ENCODE data around the gene RNF31. TPM values are rescaled to one million over a fixed set of nuclear protein-coding genes. Genes with fewer than 3 reads are reported as not detected.

RNF31 gene
- total and polyA plus RNA-seq, 2 of the 13 experiments (the other 11 are each of a cell fraction or from before 2014, with no cell fraction given), result 48.2 to 86.8 TPM

DNA sequence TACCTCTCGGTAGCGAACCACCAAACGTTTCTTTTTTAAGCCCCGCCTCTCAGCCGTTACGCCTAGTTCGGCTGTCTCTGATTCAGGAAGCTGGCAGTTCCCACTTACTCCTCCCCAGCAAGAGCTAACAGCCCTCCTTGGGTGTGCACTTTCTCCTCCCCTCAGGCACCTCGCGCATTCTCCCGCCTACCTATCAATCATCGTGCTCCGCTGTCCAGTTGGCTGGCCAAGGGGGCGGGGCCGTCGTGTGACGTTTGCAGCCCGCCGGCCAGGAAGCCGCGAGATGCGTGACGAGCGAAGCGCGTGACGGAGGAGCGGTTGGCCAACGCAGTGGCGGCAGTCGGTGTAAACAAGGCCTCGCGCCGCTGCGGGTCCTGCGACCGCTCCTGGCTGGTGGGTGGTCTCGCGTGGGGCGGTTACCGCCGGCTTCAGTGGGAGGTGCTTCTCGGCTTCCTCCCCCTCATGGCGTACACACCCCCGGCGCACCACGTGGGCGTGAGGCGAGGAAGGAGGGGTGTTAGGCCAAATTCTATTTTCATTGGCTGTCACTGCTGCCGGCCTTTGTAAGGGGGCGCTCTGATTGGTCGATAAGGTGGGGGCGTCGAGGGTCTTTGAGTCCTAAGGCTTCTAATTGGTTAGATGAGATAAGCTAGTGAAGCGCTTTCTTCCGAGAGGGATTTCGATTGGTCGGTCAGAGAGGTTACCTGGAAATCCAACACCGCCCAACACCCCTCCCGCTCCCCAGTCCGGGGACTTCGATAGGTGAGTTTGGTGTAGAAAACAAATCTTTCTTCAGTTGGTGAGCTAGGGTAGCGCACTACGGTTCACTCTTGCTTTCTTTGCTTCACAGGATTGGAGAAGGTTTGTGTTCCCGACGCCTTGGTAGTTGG, 32.5 kb upstream of the RNF31 start, which contains the start of the genes DCAF11 and NRL (continued):
- TF ChIP-seq, protein P1, sequence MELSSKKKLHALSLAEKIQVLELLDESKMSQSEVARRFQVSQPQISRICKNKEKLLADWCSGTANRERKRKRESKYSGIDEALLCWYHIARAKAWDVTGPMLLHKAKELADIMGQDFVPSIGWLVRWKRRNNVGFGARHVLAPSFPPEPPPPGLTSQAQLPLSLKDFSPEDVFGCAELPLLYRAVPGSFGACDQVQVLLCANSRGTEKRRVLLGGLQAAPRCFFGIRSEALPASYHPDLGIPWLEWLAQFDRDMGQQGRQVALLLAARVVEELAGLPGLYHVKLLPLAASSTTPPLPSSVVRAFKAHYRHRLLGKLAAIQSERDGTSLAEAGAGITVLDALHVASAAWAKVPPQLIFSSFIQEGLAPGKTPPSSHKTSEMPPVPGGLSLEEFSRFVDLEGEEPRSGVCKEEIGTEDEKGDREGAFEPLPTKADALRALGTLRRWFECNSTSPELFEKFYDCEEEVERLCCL (CRISPR knock-in tag; IDR thresholded peaks at IDR 0.05; ENCODE audit: borderline replicate concordance), result peak; percentile 94
- TF ChIP-seq ZNF546 (CRISPR knock-in tag; conservative IDR thresholded peaks at IDR 0.05) (peak; percentile 94), ZNF678 (CRISPR knock-in tag; IDR thresholded peaks at IDR 0.05) (peak; percentile 91; the same call in 1 of the 2 replicates), FOSL1 (CRISPR knock-in tag; IDR thresholded peaks at IDR 0.05; ENCODE audit: borderline replicate concordance) (no peak), ZFP62 (CRISPR knock-in tag; IDR thresholded peaks at IDR 0.05) (no peak), ZNF441 (CRISPR knock-in tag; IDR thresholded peaks at IDR 0.05; ENCODE audit: borderline replicate concordance) (peak; percentile 78), PCBP1 (IDR thresholded peaks at IDR 0.05; ENCODE audit: borderline replicate concordance, low read depth, low read length) (peak; percentile 93), FOXP1 (IDR thresholded peaks at IDR 0.05) (no peak; the same call in 1 of the 2 replicates), FOXP1 (CRISPR knock-in tag; IDR thresholded peaks at IDR 0.05) (peak; percentile 5; the same call in 1 of the 2 replicates), ONECUT2 (CRISPR knock-in tag; IDR thresholded peaks at IDR 0.05) (peak; percentile 31; the same call in 1 of the 2 replicates), ZNF367 (CRISPR knock-in tag; IDR thresholded peaks at IDR 0.05; ENCODE audit: borderline replicate concordance) (no peak; the same call in 1 of the 2 replicates), HNRNPK (IDR thresholded peaks at IDR 0.05; ENCODE audit: low read depth, low read length, poor library complexity, severe bottlenecking) (peak; percentile 78), PHF21A (CRISPR knock-in tag; IDR thresholded peaks at IDR 0.05) (no peak), TBP (CRISPR knock-in tag; IDR thresholded peaks at IDR 0.05) (no peak), ZFAT (CRISPR knock-in tag; conservative IDR thresholded peaks at IDR 0.05) (no peak), ZNF777 (CRISPR knock-in tag; IDR thresholded peaks at IDR 0.05) (peak; percentile 72; the same call in 1 of the 2 replicates), ZSCAN25 (CRISPR knock-in tag; IDR thresholded peaks at IDR 0.05) (peak; percentile 86; the same call in 1 of the 2 replicates)
- TF ChIP-seq, protein P2, sequence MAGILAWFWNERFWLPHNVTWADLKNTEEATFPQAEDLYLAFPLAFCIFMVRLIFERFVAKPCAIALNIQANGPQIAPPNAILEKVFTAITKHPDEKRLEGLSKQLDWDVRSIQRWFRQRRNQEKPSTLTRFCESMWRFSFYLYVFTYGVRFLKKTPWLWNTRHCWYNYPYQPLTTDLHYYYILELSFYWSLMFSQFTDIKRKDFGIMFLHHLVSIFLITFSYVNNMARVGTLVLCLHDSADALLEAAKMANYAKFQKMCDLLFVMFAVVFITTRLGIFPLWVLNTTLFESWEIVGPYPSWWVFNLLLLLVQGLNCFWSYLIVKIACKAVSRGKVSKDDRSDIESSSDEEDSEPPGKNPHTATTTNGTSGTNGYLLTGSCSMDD (CRISPR knock-in tag; IDR thresholded peaks at IDR 0.05), result peak; percentile 82; the same call in 1 of the 2 replicates
- TF ChIP-seq, protein P3, sequence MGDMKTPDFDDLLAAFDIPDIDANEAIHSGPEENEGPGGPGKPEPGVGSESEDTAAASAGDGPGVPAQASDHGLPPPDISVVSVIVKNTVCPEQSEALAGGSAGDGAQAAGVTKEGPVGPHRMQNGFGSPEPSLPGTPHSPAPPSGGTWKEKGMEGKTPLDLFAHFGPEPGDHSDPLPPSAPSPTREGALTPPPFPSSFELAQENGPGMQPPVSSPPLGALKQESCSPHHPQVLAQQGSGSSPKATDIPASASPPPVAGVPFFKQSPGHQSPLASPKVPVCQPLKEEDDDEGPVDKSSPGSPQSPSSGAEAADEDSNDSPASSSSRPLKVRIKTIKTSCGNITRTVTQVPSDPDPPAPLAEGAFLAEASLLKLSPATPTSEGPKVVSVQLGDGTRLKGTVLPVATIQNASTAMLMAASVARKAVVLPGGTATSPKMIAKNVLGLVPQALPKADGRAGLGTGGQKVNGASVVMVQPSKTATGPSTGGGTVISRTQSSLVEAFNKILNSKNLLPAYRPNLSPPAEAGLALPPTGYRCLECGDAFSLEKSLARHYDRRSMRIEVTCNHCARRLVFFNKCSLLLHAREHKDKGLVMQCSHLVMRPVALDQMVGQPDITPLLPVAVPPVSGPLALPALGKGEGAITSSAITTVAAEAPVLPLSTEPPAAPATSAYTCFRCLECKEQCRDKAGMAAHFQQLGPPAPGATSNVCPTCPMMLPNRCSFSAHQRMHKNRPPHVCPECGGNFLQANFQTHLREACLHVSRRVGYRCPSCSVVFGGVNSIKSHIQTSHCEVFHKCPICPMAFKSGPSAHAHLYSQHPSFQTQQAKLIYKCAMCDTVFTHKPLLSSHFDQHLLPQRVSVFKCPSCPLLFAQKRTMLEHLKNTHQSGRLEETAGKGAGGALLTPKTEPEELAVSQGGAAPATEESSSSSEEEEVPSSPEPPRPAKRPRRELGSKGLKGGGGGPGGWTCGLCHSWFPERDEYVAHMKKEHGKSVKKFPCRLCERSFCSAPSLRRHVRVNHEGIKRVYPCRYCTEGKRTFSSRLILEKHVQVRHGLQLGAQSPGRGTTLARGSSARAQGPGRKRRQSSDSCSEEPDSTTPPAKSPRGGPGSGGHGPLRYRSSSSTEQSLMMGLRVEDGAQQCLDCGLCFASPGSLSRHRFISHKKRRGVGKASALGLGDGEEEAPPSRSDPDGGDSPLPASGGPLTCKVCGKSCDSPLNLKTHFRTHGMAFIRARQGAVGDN (CRISPR knock-in tag; IDR thresholded peaks at IDR 0.05), result peak; percentile 92

Measured in HepG2 (cell line).